Peyer's patch (tissue), 4 donors: ENCODE data around the gene CHCHD4.

Experiments
- POLR2A ChIP-seq, 2 donors: fragments of 450-650 bp; IDR thresholded peaks; one replicate each; pipeline ENCODE4 v1.5.1; 2017; ENCODE audit warnings: antibody characterized with exemption in 2 of 2, mild to moderate bottlenecking in 2 of 2, moderate library complexity in 2 of 2
- TF ChIP-seq, protein P1 (sequence below), 6 experiments: fragments of 450-650 bp in 4 of 6; fragments of 200-600 bp in 2 of 6; sonication (generic) in 1 of 6; IDR thresholded peaks; one replicate each; pipeline ENCODE4 v1.5.1; 2017 to 2019; ENCODE audit warnings: antibody characterized with exemption in 6 of 6, mild to moderate bottlenecking in 3 of 6, moderate library complexity in 1 of 6

DNA sequence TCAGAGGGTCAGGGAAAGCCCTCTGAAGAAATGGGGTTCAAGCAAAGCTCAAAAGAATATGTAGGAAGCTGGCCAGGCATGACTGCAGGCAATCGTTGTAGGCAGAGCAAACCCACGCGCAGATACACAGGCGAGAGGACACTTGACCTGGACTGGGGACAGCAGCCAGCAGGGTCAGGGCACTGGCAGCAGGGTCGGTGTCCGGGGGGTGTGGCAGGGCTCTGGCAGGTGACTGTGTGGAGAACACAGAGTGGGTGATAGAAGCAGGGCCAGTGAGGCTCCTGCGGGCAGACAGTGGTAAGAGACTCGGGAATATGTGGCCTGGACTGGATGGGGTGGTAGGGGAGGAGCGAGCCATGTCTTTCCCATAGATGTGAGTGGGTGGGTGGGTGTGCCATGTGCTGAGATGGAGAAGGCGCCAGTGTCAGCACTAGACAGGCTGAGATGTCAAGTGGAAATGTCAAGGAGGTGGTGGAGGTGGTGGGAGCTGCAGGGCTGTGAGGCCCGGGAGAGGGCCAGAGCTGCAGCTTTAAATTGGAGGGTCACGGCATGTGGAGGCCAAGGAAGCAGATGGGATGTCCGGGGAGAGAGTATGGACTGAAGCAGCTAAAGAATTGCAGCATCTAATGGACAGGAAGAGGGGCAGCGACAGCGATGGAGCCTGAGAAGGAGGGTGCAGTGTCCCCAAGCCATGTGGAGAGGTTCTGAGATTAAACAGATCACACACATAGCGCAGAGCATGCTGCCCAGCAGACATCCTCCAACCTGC, 13.6 kb upstream of the CHCHD4 start:
- TF ChIP-seq POLR2A (IDR thresholded peaks at IDR 0.05): no peak
- TF ChIP-seq, protein P1, sequence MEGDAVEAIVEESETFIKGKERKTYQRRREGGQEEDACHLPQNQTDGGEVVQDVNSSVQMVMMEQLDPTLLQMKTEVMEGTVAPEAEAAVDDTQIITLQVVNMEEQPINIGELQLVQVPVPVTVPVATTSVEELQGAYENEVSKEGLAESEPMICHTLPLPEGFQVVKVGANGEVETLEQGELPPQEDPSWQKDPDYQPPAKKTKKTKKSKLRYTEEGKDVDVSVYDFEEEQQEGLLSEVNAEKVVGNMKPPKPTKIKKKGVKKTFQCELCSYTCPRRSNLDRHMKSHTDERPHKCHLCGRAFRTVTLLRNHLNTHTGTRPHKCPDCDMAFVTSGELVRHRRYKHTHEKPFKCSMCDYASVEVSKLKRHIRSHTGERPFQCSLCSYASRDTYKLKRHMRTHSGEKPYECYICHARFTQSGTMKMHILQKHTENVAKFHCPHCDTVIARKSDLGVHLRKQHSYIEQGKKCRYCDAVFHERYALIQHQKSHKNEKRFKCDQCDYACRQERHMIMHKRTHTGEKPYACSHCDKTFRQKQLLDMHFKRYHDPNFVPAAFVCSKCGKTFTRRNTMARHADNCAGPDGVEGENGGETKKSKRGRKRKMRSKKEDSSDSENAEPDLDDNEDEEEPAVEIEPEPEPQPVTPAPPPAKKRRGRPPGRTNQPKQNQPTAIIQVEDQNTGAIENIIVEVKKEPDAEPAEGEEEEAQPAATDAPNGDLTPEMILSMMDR (IDR thresholded peaks at IDR 0.05): no peak
